GM18870 (cell line): ENCODE results near the gene TRDMT1.

Experiments
- ATAC-seq: cut with Tn5 transposase; IDR thresholded peaks from one replicate; pipeline ENCODE4 v1.9.1; 2021; ENCODE audit warnings: moderate library complexity; ENCODE audit not compliant: unreplicated experiment

Gene TRDMT1

GRCh38 chr10:17200912-17201793, at the start of gene TRDMT1:
TRDMT1 (minus strand) TSS chr10:17201672; CDS start chr10:17201634, 38 bp downstream.
- peak; percentile 84 for ATAC-seq

- ATAC-seq, result no peak
These were observed 49.3 kb upstream of the TRDMT1 start for GRCh38 chr10:17250736-17251135.

- ATAC-seq, result no peak
These were observed 48.3 kb upstream of the TRDMT1 start for GRCh38 chr10:17249820-17250219.

GRCh38 chr10:17248964-17249363, 47.5 kb upstream of the TRDMT1 start:
- no peak for ATAC-seq

GRCh38 chr10:17247210-17247609, 45.7 kb upstream of the TRDMT1 start:
- ATAC-seq, result no peak

- no peak for ATAC-seq
These were observed 43.4 kb upstream of the TRDMT1 start for GRCh38 chr10:17244700-17245365.

GRCh38 chr10:17241611-17242333, 40.3 kb upstream of the TRDMT1 start:
- ATAC-seq, result no peak

- no peak for ATAC-seq
These were observed 39.1 kb upstream of the TRDMT1 start for GRCh38 chr10:17240616-17241015.

GRCh38 chr10:17240096-17240495, 38.6 kb upstream of the TRDMT1 start:
- no peak for ATAC-seq

GRCh38 chr10:17239345-17240085, 38.0 kb upstream of the TRDMT1 start:
- ATAC-seq, result no peak

GRCh38 chr10:17238445-17239291, 37.2 kb upstream of the TRDMT1 start:
- no peak for ATAC-seq

GRCh38 chr10:17237915-17238444, 36.5 kb upstream of the TRDMT1 start:
- no peak for ATAC-seq

GRCh38 chr10:17237149-17237527, 35.7 kb upstream of the TRDMT1 start:
- no peak for ATAC-seq

- no peak for ATAC-seq
These were observed 35.1 kb upstream of the TRDMT1 start for GRCh38 chr10:17236468-17237148.

- ATAC-seq, result no peak
These were observed 33.7 kb upstream of the TRDMT1 start for GRCh38 chr10:17235136-17235535.

GRCh38 chr10:17234431-17234945, 33.0 kb upstream of the TRDMT1 start:
- ATAC-seq, result no peak

- no peak for ATAC-seq
These were observed 32.0 kb upstream of the TRDMT1 start for GRCh38 chr10:17233286-17233991.

GRCh38 chr10:17232276-17232960, 30.9 kb upstream of the TRDMT1 start:
- peak; percentile 34 for ATAC-seq
